Activated T-helper 17 cell treated with anti-CD3 and anti-CD28 coated beads, Interleukin-2, amount 50 U/mL, for 72 hours (primary cell): ENCODE measurements around the gene ZNF552. TPM values are rescaled to one million over a fixed set of nuclear protein-coding genes. Genes with fewer than 3 reads are reported as not detected.
A peak's percentile ranks its signal among the peaks of the same experiment; 100 is the strongest.
"Not testable (repeated sequence)": the region's sequence is repeated elsewhere in the genome, so short reads cannot be mapped to it uniquely, and the experiment has no call there.

ENCODE experiments used
- ATAC-seq: fragments of 150-1000 bp; cut with Tn5 transposase; replicated peaks from 2 replicates; pipeline ENCODE4 v1.10.0; 2021; ENCODE audit warnings: mild to moderate bottlenecking, moderate library complexity
- H3K27ac Mint-ChIP-seq: one replicate; pipeline ENCODE4 v1.8.0; 2022; ENCODE audit warnings: mixed read lengths
- H3K27me3 Mint-ChIP-seq: one replicate; pipeline ENCODE4 v1.8.0; 2022; ENCODE audit warnings: mixed read lengths
- H3K36me3 Mint-ChIP-seq: one replicate; pipeline ENCODE4 v1.8.0; 2022; ENCODE audit warnings: low read depth, mild to moderate bottlenecking, mixed read lengths
- H3K4me1 Mint-ChIP-seq: one replicate; pipeline ENCODE4 v1.8.0; 2022; ENCODE audit warnings: mixed read lengths
- H3K4me3 Mint-ChIP-seq: one replicate; pipeline ENCODE4 v1.8.0; 2022; ENCODE audit warnings: mild to moderate bottlenecking, mixed read lengths
- H3K9me3 Mint-ChIP-seq: one replicate; pipeline ENCODE4 v1.8.0; 2022; ENCODE audit warnings: mixed read lengths
- total RNA-seq, 2 donors: library from RNA; stranded (reverse); gene quantifications; one replicate each; pipeline ENCODE4 v1.2.3, GENCODE V29; 2022

The ZNF552 gene
- total RNA-seq, 2 donors from 2014 or later = 6.0 to 7.5 TPM

DNA sequence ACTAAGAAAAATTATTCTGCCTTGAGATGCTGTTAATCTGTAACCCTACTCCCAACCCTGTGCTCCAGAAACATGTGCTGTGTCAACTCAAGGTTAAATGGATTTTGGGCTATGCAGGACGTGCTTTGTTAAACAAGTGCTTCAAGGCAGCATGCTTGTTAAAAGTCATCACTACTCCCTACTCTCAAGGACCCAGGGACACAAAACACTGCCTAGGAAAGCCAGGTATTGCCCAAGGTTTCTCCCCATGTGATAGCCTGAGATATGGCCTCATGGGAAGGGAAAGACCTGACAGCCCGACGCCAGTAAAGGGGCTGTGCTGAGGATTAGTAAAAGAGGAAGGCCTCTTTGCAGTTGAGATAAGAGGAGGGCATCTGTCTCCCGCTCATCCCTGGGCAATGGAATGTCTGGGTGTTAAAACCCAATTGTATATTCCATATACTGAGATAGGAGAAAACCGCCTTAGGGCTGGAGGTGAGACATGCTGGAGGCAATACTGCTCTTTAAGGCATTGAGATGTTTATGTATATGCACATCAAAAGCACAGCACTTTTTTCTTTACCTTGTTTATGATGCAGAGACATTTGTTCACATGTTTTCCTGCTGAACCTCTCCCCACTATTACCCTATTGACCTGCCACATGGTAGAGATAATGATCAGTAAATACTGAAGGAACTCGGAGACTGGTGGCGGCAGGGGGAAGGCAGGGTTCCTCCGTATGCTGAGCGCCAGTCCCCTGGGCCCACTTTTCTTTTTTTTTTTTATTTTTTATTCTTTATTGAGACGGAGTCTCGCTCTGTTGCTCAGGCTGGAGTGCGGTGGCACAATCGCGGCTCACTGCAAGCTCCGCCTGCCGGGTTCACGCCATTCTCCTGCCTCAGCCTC lies 4.1 kb downstream of the ZNF552 start:
- not testable (repeated sequence) for H3K27me3 Mint-ChIP-seq, H3K9me3 Mint-ChIP-seq, H3K4me3 Mint-ChIP-seq, ATAC-seq, H3K27ac Mint-ChIP-seq
- Mint-ChIP-seq H3K36me3 (peaks cover 60% of the 10 kb centered on the region), H3K4me1 (peaks cover 20% of the 10 kb centered on the region)

DNA sequence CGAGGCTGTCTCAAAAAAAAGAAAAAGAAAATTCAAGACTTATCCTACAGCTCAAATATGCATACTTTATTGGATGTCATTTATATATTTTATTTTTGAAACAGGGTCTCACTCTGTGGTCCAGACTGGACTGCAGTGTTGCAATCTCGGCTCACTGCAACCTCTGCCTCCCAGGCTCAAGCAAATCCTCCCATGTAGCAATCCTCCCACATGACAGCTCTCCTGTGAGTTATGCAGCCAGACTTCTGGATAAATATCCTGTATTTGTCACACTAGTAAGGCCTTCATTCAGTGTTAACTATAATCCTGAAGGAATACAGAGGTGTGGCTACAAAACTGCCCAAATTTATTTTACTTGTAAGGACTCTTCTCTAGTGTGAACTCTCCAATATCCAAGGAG lies 7.2 kb downstream of the ZNF552 start:
- no peaks in the 10 kb centered on the region for H3K9me3 Mint-ChIP-seq
- no peak overlapping the region for H3K27ac Mint-ChIP-seq
- H3K4me3 Mint-ChIP-seq = no peak overlapping the region
- H3K36me3 Mint-ChIP-seq = peaks cover 69% of the 10 kb centered on the region
- H3K27me3 Mint-ChIP-seq = no peaks in the 10 kb centered on the region
- no peak for ATAC-seq
- peaks cover 13% of the 10 kb centered on the region for H3K4me1 Mint-ChIP-seq

DNA sequence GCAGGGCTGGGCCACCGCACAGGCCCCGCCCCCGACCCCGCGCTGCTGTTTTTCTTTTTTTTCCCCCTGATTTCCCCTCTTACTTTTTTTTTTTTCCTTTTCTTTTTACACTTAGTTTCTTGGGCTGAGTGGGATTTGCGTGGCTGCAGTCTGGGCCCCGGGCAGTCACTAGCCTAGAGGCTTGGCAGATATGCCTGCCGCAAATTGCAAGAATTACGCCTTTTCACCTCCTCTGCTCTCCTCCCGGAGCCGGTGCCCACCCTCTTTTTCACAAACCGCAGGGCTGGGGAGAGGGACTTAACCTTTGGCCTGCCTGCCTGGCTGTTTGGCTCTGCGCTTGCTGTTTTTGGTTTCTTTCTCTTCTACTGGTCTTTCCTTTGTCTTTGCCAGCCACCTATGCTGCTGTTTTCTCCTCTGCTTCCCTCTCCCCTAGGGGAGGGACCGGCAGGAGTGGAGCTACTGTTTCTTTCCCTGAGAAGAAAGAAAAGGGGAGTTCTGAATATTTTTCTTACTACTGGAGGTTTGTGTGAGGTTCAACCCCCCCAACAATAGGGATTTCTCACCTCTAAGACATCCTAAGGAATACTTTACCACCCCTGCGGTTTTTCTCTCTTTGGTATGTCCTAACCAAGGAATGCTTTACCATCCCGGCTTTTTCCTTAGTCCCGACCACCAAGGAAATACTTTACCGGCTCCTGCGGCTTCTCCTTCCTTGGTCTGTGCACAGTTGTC lies 11.0 kb downstream of the ZNF552 start:
- H3K36me3 Mint-ChIP-seq = peaks cover 55% of the 10 kb centered on the region
- no peaks in the 10 kb centered on the region for H3K9me3 Mint-ChIP-seq
- peak overlapping the region; percentile 32 for H3K4me3 Mint-ChIP-seq
- peaks cover 7% of the 10 kb centered on the region for H3K4me1 Mint-ChIP-seq
- H3K27ac Mint-ChIP-seq = peak overlapping the region; percentile 35
- ATAC-seq = no peak
- no peaks in the 10 kb centered on the region for H3K27me3 Mint-ChIP-seq

DNA sequence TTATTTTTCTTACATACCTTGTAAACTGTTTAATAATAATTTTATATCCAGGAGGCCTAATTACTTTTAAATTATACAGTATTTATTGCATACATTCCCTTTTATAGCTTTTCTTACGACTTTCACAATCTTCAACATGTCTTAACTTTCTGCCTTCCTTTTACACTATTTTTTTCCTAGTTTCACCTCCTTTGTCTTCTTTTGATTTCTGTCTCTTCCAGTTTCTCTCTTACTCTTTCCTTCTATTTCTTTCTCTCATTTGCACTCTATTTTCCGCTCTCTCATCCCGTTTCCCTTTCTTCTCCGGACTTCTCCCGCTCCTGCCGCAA lies 11.5 kb downstream of the ZNF552 start:
- no peaks in the 10 kb centered on the region for H3K9me3 Mint-ChIP-seq
- H3K4me3 Mint-ChIP-seq = no peak overlapping the region
- H3K27me3 Mint-ChIP-seq = no peaks in the 10 kb centered on the region
- peaks cover 49% of the 10 kb centered on the region for H3K36me3 Mint-ChIP-seq
- peak overlapping the region; percentile 35 for H3K27ac Mint-ChIP-seq
- ATAC-seq = no peak
- peaks cover 7% of the 10 kb centered on the region for H3K4me1 Mint-ChIP-seq

DNA sequence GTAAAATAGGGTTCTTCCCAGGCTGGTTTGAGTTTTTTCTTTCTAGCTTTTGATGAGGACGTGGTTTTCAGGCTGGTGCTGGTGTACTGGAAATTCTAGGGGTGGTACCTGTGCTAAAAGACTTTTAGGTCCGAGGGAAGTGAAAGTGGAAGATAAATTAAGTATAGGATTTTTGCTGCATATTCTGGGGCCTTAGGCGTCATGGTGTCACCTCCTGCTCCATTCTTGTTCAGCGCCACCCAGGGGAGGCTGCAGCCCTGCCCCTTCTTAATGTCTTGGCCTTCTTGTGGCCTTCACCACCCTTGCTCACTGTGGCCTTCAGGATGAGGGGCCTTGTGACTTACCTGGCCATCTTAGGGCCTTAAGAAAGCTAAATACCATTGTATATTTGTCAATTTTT lies 12.4 kb downstream of the ZNF552 start:
- no peaks in the 10 kb centered on the region for H3K27me3 Mint-ChIP-seq
- H3K36me3 Mint-ChIP-seq = peaks cover 40% of the 10 kb centered on the region
- no peaks in the 10 kb centered on the region for H3K9me3 Mint-ChIP-seq
- peaks cover 7% of the 10 kb centered on the region for H3K4me1 Mint-ChIP-seq
- H3K4me3 Mint-ChIP-seq = no peak overlapping the region
- H3K27ac Mint-ChIP-seq = no peak overlapping the region
- ATAC-seq = no peak

DNA sequence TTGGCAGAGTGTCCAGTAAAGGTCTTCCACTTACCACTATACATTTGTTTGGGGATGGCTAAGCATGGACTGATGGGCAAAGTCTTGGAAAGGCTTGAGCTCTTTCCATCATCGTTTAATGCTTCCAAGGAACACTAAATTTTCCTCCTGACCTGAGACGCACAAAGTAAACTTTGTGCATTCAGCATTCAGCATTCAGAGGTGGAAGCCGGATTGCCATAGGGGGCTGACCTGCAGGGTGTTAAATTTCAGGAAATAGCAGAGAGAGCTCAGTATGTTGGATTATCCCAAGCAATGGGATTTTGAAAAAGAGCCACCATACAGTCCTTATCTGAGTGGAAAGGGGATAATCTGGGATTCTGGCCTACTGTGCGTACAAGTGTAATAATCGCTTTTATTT lies 14.0 kb downstream of the ZNF552 start:
- H3K4me1 Mint-ChIP-seq = peaks cover 7% of the 10 kb centered on the region
- H3K27me3 Mint-ChIP-seq = no peaks in the 10 kb centered on the region
- ATAC-seq = no peak
- no peak overlapping the region for H3K27ac Mint-ChIP-seq
- no peak overlapping the region for H3K4me3 Mint-ChIP-seq
- H3K9me3 Mint-ChIP-seq = no peaks in the 10 kb centered on the region
- peaks cover 43% of the 10 kb centered on the region for H3K36me3 Mint-ChIP-seq

DNA sequence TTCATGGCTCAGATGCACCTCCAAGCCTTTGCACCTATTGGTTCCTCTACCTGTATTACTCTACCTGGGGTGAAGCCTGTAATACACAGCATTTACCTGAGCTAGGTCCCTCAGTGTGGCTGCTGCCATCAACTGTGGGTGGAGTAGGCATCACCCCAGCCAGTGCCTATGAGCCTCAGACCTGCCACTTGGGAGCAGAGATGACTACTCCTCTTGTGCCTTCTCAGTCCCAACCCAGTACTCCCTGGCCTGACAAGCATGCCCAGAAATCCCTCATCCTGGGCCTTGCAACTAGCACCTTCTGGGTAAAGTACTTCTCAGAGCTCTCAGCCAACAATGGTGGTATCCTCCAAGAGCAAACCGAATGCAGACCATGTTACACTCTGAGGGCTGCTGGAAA lies 18.1 kb downstream of the ZNF552 start:
- not testable (repeated sequence) for H3K4me3 Mint-ChIP-seq, ATAC-seq, H3K9me3 Mint-ChIP-seq, H3K27me3 Mint-ChIP-seq, H3K4me1 Mint-ChIP-seq, H3K27ac Mint-ChIP-seq
- peaks cover 58% of the 10 kb centered on the region for H3K36me3 Mint-ChIP-seq

DNA sequence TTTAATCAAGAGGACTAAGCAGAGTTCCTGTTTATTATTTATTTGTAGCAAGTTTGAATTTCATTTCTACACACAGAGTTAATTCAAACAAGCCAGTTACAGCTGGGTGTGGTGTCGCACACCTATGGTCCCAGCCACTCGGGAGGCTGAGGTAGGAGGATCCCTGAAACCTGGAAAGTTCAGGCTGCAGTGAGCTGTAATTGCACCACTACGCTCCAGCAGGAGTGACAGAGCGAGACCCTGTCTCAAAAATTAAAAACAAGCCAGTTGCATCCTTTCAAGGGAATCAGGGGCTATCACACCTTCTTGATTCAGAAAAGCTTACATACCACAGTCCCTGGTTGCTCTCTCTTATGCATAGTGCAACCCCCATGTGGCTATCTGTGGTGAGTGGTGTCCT lies 25.4 kb downstream of the ZNF552 start:
- no peak overlapping the region for H3K4me3 Mint-ChIP-seq
- H3K9me3 Mint-ChIP-seq = peaks cover 8% of the 10 kb centered on the region
- no peak overlapping the region for H3K27ac Mint-ChIP-seq
- H3K27me3 Mint-ChIP-seq = no peaks in the 10 kb centered on the region
- peaks cover 77% of the 10 kb centered on the region for H3K36me3 Mint-ChIP-seq
- ATAC-seq = no peak
- H3K4me1 Mint-ChIP-seq = no peaks in the 10 kb centered on the region

DNA sequence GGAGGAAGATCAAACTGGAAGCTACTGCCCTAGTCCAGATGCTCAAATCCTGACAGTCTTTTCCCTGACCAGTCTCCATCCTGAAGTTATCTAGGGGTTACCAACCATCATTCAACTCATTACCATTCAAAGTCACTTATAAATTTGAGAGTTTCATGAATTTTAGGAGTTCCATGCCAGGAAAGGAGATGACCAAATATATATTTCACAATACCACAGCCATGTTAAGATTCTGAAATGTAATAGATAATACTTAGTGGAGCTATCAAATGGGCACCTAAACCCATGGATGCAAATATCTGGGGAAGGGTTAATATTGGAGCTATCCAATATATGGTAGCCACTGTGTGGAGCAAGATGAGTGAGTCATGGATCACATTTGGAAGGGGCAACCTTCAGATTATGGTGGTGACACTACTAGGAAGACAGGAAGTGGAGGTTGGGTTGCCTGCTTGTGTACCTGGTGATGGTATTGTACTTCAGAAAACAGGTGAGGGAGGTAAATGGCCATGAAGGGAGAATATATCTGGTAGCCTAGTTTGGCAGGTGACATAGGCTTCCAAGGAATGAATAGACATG lies 26.5 kb downstream of the ZNF552 start:
- Mint-ChIP-seq H3K9me3 (peaks cover 8% of the 10 kb centered on the region), H3K4me1 (no peaks in the 10 kb centered on the region)

DNA sequence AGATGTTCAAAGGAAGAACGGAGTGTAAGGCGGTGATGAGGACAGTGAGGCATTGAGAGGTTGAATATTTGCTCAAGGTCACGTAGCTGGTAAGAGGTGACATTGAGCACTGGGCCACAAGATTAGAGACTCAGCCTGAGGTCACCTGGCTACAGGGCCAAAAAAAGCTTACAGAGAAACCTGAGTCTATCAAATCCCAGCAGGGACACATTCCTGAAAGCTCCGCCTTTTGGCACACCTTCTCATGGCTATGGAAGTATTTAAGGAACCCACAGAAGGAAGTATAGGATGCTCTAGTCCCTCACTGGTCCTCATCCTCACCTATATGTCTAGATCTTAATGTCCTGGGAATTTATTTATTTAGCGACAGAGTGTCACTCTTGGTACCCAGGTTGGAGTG lies 27.8 kb downstream of the ZNF552 start:
- Mint-ChIP-seq H3K4me3 (no peak overlapping the region), H3K9me3 (peaks cover 8% of the 10 kb centered on the region), H3K36me3 (peaks cover 66% of the 10 kb centered on the region), H3K4me1 (no peaks in the 10 kb centered on the region), H3K27me3 (no peaks in the 10 kb centered on the region), H3K27ac (no peak overlapping the region)
- no peak for ATAC-seq

More for the DNA sequence above, 26.5 kb downstream of the ZNF552 start:
- Mint-ChIP-seq H3K4me3 (no peak overlapping the region), H3K27ac (no peak overlapping the region), H3K27me3 (no peaks in the 10 kb centered on the region), H3K36me3 (peaks cover 68% of the 10 kb centered on the region)
- no peak for ATAC-seq

DNA sequence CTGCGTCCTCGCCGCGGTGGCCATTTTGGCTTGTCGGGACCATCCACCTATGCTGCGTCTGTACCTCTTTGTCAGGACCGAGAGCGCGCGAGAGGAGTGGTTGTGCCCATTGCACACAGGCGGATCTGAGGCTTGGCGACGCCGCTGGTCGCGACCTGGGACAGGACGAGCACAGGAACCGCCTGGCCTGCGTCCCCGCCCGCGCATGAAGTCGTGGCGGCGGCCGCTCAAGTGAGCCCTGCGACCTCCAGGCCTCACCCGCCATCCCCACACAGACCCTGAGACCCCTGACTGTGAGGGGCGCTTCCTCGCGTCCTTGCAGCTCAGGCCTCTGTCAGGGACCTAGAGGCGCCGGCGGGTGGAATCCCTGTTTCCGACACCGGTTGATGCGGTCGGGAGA lies 28.4 kb downstream of the ZNF552 start:
- Mint-ChIP-seq H3K36me3 (peaks cover 66% of the 10 kb centered on the region), H3K4me1 (no peaks in the 10 kb centered on the region), H3K4me3 (no peak overlapping the region), H3K9me3 (peaks cover 8% of the 10 kb centered on the region), H3K27me3 (no peaks in the 10 kb centered on the region), H3K27ac (no peak overlapping the region)
- ATAC-seq = no peak

DNA sequence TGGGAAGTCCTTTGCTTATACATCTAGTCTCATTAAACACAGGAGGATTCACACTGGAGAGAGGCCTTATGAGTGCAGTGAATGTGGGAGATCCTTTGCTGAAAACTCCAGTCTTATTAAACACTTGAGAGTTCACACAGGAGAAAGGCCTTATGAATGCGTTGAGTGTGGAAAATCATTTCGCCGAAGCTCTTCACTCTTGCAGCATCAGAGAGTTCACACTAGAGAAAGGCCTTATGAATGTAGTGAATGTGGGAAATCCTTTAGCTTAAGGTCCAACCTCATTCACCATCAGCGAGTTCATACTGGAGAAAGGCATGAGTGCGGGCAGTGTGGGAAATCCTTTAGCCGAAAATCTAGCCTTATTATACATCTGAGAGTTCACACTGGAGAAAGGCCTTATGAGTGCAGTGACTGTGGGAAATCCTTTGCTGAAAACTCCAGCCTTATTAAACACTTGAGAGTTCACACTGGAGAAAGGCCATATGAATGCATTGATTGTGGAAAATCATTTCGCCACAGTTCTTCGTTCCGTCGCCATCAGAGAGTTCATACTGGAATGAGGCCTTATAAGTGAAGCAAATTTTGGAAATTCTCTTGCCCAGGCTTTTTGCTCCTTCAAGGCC lies 35.4 kb downstream of the ZNF552 start:
- Mint-ChIP-seq H3K27ac (no peak overlapping the region), H3K4me3 (no peak overlapping the region), H3K4me1 (no peaks in the 10 kb centered on the region), H3K9me3 (peaks cover 36% of the 10 kb centered on the region), H3K27me3 (no peaks in the 10 kb centered on the region), H3K36me3 (peaks cover 79% of the 10 kb centered on the region)
- ATAC-seq = no peak

DNA sequence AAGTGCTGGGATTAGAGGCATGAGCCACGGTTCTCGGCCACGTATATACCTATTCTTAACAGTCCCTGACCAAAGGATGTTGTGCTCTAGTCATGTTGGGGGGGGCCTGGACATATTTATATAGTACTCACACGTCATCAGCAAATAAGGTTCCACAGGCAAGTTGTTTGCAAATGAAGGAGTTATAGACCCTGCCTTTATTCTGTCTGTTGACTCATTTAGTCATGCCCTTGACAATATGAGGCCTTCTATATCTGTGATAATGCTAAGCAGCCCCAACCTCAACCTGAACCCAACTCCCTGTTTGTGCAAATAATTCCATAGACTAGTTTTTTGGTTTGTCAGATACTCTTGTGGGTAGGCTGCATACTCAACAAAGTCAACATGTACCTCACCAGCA lies 36.4 kb downstream of the ZNF552 start:
- ATAC-seq = no peak
- Mint-ChIP-seq H3K36me3 (peaks cover 87% of the 10 kb centered on the region), H3K27me3 (no peaks in the 10 kb centered on the region), H3K4me3 (no peak overlapping the region), H3K27ac (no peak overlapping the region), H3K9me3 (peaks cover 41% of the 10 kb centered on the region), H3K4me1 (peaks cover 6% of the 10 kb centered on the region)

DNA sequence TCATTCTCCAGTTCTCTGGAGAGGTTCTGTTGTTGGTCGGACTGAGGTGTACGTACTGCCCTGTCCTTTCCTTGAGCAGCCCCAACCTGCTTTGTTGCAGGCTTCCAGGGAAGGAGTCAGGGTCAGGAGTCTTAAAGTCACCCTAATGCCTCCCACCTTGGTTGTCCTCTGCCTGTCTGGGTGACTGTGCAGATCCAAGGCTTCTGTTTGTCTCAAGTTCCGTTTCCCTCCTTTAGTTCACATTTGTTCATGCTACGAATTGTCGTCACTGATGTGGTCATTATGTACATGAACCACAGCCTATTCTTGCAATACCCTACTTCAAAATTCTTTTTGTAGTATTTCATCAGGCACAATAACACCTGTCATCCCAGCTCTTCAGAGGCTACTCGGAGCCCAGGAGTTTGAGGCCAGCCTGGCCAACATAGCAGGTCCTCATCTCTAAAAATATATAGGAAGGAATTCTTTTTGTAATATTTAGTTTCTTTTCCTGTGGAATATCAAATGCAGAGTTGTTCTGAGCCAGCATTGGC lies 37.9 kb downstream of the ZNF552 start:
- peaks cover 11% of the 10 kb centered on the region for H3K4me1 Mint-ChIP-seq
- H3K4me3 Mint-ChIP-seq = no peak overlapping the region
- H3K27me3 Mint-ChIP-seq = no peaks in the 10 kb centered on the region
- H3K27ac Mint-ChIP-seq = no peak overlapping the region
- H3K9me3 Mint-ChIP-seq = peaks cover 45% of the 10 kb centered on the region
- ATAC-seq = no peak
- H3K36me3 Mint-ChIP-seq = peaks cover 95% of the 10 kb centered on the region
